NT2/D1 (cell line): ENCODE data around the gene FAM78A.

ENCODE experiments used
- DNase-seq: peaks from one replicate; pipeline ENCODE4 v3.0.0-alpha.2; 2011; ENCODE audit warnings: low read depth, low spot score
- H3K27me3 ChIP-seq: 2 replicates; pipeline ENCODE4 v1.6.0; 2011; ENCODE audit warnings: mild to moderate bottlenecking; ENCODE audit not compliant: insufficient read length, insufficient read depth
- H3K36me3 ChIP-seq: 2 replicates; pipeline ENCODE4 v1.6.1; 2011; ENCODE audit warnings: mild to moderate bottlenecking, low read length, mixed read lengths; ENCODE audit not compliant: insufficient read depth, insufficient read length
- H3K4me1 ChIP-seq: 2 replicates; pipeline ENCODE4 v1.5.1; 2011; ENCODE audit not compliant: insufficient read depth, insufficient read length
- H3K4me3 ChIP-seq: 2 replicates; pipeline ENCODE4 v1.5.1; 2011; ENCODE audit warnings: low read depth; ENCODE audit not compliant: insufficient read length
- H3K9ac ChIP-seq: 2 replicates; pipeline ENCODE4 v1.6.0; 2011; ENCODE audit warnings: low read depth; ENCODE audit not compliant: insufficient read length
- H3K9me3 ChIP-seq: 2 replicates; pipeline ENCODE4 v1.5.1; 2011; ENCODE audit warnings: mild to moderate bottlenecking, low read length; ENCODE audit not compliant: insufficient read depth
- SUZ12 ChIP-seq: IDR thresholded peaks from 2 replicates; pipeline ENCODE4 v1.6.1; 2011; ENCODE audit not compliant: insufficient read length, insufficient read depth; ENCODE audit errors: extremely low read depth
- YY1 ChIP-seq: IDR thresholded peaks from 2 replicates; pipeline ENCODE4 v1.6.1; 2011; ENCODE audit not compliant: insufficient read length, insufficient read depth
- ZNF274 ChIP-seq: IDR thresholded peaks from 2 replicates; pipeline ENCODE4 v1.6.1; 2011; ENCODE audit warnings: mild to moderate bottlenecking, low read depth, low read length

The FAM78A gene

GRCh38 chr9:131282688-131283422 lies 6.5 kb upstream of the FAM78A start:
- peak overlapping the region; percentile 22 for H3K4me3 ChIP-seq
- H3K36me3 ChIP-seq, result no peaks in the 10 kb centered on the region
- TF ChIP-seq ZNF274, result no peak
- TF ChIP-seq YY1, result no peak
- TF ChIP-seq SUZ12, result no peak

GRCh38 chr9:131282175-131282574 lies 5.9 kb upstream of the FAM78A start:
- Histone ChIP-seq H3K9me3 (no peaks in the 10 kb centered on the region), H3K27me3 (peaks cover 22% of the 10 kb centered on the region), H3K4me1 (peaks cover 17% of the 10 kb centered on the region), H3K36me3 (no peaks in the 10 kb centered on the region), H3K9ac (peak overlapping the region; percentile 71), H3K4me3 (peak overlapping the region; percentile 22)
- TF ChIP-seq YY1 (no peak), SUZ12 (no peak), ZNF274 (no peak)
- no peak for DNase-seq

More at GRCh38 chr9:131282688-131283422, 6.5 kb upstream of the FAM78A start:
- H3K9me3 ChIP-seq, result no peaks in the 10 kb centered on the region
- H3K27me3 ChIP-seq, result peaks cover 22% of the 10 kb centered on the region
- peak overlapping the region; percentile 71 for H3K9ac ChIP-seq
- H3K4me1 ChIP-seq, result peaks cover 19% of the 10 kb centered on the region
- DNase-seq, result peak; percentile 52

- H3K36me3 ChIP-seq, result no peaks in the 10 kb centered on the region
- no peaks in the 10 kb centered on the region for H3K9me3 ChIP-seq
- peaks cover 24% of the 10 kb centered on the region for H3K27me3 ChIP-seq
- H3K4me3 ChIP-seq, result no peak overlapping the region
- H3K4me1 ChIP-seq, result peaks cover 17% of the 10 kb centered on the region
- no peak for TF ChIP-seq SUZ12
- TF ChIP-seq ZNF274, result no peak
- TF ChIP-seq YY1, result no peak
- no peak overlapping the region for H3K9ac ChIP-seq
- DNase-seq, result no peak
Measured at GRCh38 chr9:131281119-131281965, 5.0 kb upstream of the FAM78A start.

GRCh38 chr9:131280660-131281059 lies 4.3 kb upstream of the FAM78A start:
- DNase-seq, result no peak
- Histone ChIP-seq H3K36me3 (no peaks in the 10 kb centered on the region), H3K27me3 (peaks cover 30% of the 10 kb centered on the region), H3K9me3 (no peaks in the 10 kb centered on the region), H3K9ac (no peak overlapping the region), H3K4me1 (peaks cover 22% of the 10 kb centered on the region), H3K4me3 (no peak overlapping the region)
- no peak for TF ChIP-seq SUZ12
- no peak for TF ChIP-seq YY1
- no peak for TF ChIP-seq ZNF274

GRCh38 chr9:131279863-131280570 lies 3.7 kb upstream of the FAM78A start:
- peaks cover 37% of the 10 kb centered on the region for H3K27me3 ChIP-seq

GRCh38 chr9:131279196-131279862 lies 3.0 kb upstream of the FAM78A start:
- DNase-seq, result no peak
- peak overlapping the region; percentile 28 for H3K9ac ChIP-seq
- H3K4me1 ChIP-seq, result peaks cover 25% of the 10 kb centered on the region
- no peaks in the 10 kb centered on the region for H3K36me3 ChIP-seq
- no peak overlapping the region for H3K4me3 ChIP-seq
- peaks cover 37% of the 10 kb centered on the region for H3K27me3 ChIP-seq
- no peaks in the 10 kb centered on the region for H3K9me3 ChIP-seq
- TF ChIP-seq YY1 (no peak), ZNF274 (no peak)

More at GRCh38 chr9:131279863-131280570, 3.7 kb upstream of the FAM78A start:
- Histone ChIP-seq H3K4me3 (no peak overlapping the region), H3K36me3 (no peaks in the 10 kb centered on the region), H3K9ac (peak overlapping the region; percentile 28), H3K4me1 (peaks cover 25% of the 10 kb centered on the region), H3K9me3 (no peaks in the 10 kb centered on the region)
- DNase-seq, result no peak
- TF ChIP-seq SUZ12, result no peak
- TF ChIP-seq YY1, result no peak
